ENCODE results near the gene EFCAB6. TPM values are rescaled to one million over a fixed set of nuclear protein-coding genes. Genes with fewer than 3 reads are reported as not detected.

The EFCAB6 gene
- total and polyA plus RNA-seq, 4 donors = 0.14 to 2.1 (median 0.53) TPM

DNA sequence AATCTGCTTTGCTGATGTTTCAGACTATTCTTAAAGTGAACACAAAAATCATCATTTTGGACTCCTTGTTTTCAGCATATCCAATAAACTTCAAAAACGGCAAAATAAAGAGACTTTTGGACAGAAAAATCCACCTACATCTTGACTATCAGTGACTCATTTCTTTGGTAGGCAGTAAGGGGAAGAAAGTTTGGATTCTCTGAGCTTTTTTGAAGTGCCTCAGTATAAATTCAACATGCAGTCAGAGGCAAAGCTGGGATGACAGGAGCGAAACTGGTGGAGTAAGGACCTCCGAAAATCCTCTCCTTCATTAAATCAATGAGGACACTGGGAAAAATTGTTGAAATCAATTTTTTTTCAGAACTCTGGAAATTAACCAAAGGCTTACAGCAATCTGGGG lies 29.7 kb downstream of the EFCAB6 start:
- H3K4me3 ChIP-seq (ENCODE audit: low read depth in 1 of 3, low read length in 3 of 3) = no peak overlapping the region
- 89% methylated on average over 3 of the region's 3 CpGs for WGBS
- H3K4me1 ChIP-seq (ENCODE audit: control insufficient read depth in 4 of 4, insufficient read depth in 4 of 4, low read length in 3 of 4) = no peaks in the 10 kb centered on the region
- TF ChIP-seq TAF1 (conservative IDR thresholded peaks at IDR 0.05) (no peak), FOXA1 (IDR thresholded peaks at IDR 0.05) (no peak), REST (IDR thresholded peaks at IDR 0.05) (no peak), FOXA2 (IDR thresholded peaks at IDR 0.05) (no peak), ZBTB33 (IDR thresholded peaks at IDR 0.05) (no peak), SP1 (IDR thresholded peaks at IDR 0.05) (no peak), GABPA (IDR thresholded peaks at IDR 0.05 in 1 of 2, conservative IDR thresholded peaks at IDR 0.05 in 1 of 2) (no peak), RAD21 (IDR thresholded peaks at IDR 0.05) (no peak), EGR1 (IDR thresholded peaks at IDR 0.05; ENCODE audit: low read depth in 2 of 2) (no peak), HNF4A (conservative IDR thresholded peaks at IDR 0.05) (no peak), NR2F2 (IDR thresholded peaks at IDR 0.05) (no peak), HNF4G (IDR thresholded peaks at IDR 0.05) (no peak), YY1 (IDR thresholded peaks at IDR 0.05) (no peak), RXRA (IDR thresholded peaks at IDR 0.05) (no peak), JUND (IDR thresholded peaks at IDR 0.05) (no peak), CTCF (IDR thresholded peaks at IDR 0.05; ENCODE audit: low read depth, low read length, missing input control) (no peak)
- TF ChIP-seq, protein P1, sequence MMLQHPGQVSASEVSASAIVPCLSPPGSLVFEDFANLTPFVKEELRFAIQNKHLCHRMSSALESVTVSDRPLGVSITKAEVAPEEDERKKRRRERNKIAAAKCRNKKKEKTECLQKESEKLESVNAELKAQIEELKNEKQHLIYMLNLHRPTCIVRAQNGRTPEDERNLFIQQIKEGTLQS (IDR thresholded peaks at IDR 0.05) = no peak
- TF ChIP-seq, protein P2, sequence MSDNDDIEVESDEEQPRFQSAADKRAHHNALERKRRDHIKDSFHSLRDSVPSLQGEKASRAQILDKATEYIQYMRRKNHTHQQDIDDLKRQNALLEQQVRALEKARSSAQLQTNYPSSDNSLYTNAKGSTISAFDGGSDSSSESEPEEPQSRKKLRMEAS (IDR thresholded peaks at IDR 0.05) = no peak
- no peaks in the 10 kb centered on the region for H3K9me3 ChIP-seq (ENCODE audit: control insufficient read depth in 4 of 4, low read length in 3 of 4)
- H3K9ac ChIP-seq (ENCODE audit: low read depth in 1 of 2, low read length in 2 of 2) = no peak overlapping the region
- DNase-seq (ENCODE audit: low spot score) = no peak
- H3K27ac ChIP-seq (ENCODE audit: low read depth in 1 of 2, low read length in 2 of 2) = no peak overlapping the region
- H3K36me3 ChIP-seq (ENCODE audit: control insufficient read depth in 4 of 4, insufficient read depth in 3 of 4, low read depth in 1 of 4, low read length in 3 of 4) = no peaks in the 10 kb centered on the region
- no peaks in the 10 kb centered on the region for H3K27me3 ChIP-seq (ENCODE audit: control insufficient read depth in 4 of 4, insufficient read depth in 4 of 4, low read length in 3 of 4)
